GM12864 (cell line): ENCODE measurements around the gene KIF5C.
A peak's percentile ranks its signal among the peaks of the same experiment; 100 is the strongest.

Source experiments
- DNase-seq: peaks from one replicate; pipeline ENCODE4 v3.0.0-alpha.2; 2011; ENCODE audit warnings: low read depth
- H3K4me3 ChIP-seq: 2 replicates; pipeline ENCODE4 v1.5.1; 2011; ENCODE audit warnings: mild to moderate bottlenecking, low read depth, low read length, control low read depth
- TF ChIP-seq, protein P1 (sequence below): IDR thresholded peaks from 2 replicates; pipeline ENCODE4 v1.5.1; 2011; ENCODE audit warnings: low read depth, mild to moderate bottlenecking, moderate library complexity, low read length, control low read depth, inconsistent platforms; ENCODE audit errors: missing control alignments

KIF5C gene

DNA sequence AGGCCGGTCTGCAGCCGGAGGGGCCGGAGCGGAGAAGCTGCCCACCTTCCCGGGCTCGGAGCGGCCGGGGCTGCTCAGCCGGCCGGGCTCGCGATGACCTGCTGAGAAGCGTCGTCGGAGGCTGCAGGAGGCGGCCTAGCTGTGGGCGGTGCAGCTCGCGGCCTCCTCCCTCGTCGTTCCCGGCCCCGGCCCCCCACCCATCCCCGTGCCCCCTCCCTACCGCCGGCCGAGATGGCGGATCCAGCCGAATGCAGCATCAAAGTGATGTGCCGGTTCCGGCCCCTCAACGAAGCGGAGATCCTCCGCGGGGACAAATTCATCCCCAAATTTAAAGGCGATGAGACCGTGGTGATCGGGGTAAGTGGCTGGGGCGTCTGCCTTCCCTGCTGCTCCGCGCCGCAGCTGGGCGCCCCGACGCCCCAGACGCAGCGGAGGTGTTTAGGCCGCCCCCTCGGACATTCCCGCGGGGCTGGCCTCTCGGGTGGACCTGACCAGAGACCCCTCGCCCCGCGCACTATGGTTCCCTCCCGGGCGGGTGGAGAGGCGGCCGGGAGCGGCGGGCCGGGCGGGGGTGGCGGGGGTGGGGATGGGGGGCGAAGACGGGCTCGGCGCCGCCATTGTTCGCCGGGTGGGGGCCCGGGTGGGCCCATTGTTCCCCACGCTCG, 492 bp downstream of the KIF5C start:
- TF ChIP-seq, protein P1, sequence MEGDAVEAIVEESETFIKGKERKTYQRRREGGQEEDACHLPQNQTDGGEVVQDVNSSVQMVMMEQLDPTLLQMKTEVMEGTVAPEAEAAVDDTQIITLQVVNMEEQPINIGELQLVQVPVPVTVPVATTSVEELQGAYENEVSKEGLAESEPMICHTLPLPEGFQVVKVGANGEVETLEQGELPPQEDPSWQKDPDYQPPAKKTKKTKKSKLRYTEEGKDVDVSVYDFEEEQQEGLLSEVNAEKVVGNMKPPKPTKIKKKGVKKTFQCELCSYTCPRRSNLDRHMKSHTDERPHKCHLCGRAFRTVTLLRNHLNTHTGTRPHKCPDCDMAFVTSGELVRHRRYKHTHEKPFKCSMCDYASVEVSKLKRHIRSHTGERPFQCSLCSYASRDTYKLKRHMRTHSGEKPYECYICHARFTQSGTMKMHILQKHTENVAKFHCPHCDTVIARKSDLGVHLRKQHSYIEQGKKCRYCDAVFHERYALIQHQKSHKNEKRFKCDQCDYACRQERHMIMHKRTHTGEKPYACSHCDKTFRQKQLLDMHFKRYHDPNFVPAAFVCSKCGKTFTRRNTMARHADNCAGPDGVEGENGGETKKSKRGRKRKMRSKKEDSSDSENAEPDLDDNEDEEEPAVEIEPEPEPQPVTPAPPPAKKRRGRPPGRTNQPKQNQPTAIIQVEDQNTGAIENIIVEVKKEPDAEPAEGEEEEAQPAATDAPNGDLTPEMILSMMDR, result no peak
- no peak for DNase-seq
- H3K4me3 ChIP-seq, result peak overlapping the region; percentile 39

DNA sequence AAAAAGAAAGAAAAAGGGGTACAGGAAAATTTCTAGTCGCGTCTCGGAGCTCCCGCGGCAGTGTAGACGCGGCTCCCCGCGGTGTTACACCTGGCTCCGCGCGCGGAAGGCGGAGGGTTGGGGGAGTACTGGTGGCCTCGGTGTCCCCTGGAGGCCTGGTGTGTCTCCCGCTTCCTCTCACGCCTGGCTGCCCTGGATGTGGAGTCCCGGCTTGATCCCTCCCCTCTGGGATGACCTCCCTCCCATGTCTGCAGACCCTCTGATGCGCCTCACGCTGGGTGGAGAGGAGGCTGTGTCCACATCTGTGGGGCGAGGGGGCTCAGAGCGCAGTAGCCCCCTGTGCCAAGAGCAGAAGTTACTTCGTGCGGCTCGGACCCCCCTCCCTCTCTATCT, 1.2 kb downstream of the KIF5C start:
- peak overlapping the region; percentile 26 for H3K4me3 ChIP-seq
- TF ChIP-seq, protein P1, result no peak
- no peak for DNase-seq

DNA sequence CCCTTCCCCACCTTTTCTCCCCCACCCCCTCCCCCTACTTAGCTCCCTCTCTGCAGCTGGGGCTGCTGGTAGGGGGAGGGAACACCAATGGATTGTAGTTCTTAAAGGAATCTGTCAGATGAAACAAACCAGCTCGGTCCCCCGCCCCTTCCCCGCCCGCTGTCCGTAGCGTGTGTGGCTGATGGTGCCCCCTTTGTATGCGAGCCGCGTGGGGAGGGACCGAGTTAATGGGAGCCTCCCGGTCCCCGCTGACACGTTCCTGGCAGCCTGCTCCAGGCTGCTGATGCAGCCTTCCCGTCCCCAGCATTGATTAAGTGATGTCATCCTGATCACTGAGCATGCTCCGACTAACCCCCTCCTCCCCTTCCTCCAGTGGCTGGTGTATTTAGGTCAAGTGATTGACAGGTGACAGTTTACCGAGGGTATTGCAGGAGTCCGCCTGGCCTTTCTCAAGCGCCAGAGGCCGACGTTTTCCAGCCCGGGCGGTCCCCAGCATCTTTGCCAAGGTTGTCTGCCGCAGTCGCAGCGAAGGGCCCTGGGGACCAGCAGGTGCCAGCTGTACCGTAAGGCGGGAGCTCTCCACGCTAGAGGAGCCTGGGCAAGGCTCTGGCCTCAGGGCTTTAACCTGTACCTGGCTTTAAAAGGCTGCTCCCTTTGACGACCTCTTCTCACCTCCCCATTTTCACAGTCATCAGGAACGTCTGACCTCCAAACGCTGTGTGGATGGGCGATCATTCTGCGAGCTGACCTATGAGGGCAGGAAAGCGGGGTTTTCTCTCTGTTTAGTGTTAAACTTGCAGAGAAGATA, 1.8 kb downstream of the KIF5C start:
- H3K4me3 ChIP-seq, result no peak overlapping the region
- TF ChIP-seq, protein P1, result no peak
- no peak for DNase-seq

DNA sequence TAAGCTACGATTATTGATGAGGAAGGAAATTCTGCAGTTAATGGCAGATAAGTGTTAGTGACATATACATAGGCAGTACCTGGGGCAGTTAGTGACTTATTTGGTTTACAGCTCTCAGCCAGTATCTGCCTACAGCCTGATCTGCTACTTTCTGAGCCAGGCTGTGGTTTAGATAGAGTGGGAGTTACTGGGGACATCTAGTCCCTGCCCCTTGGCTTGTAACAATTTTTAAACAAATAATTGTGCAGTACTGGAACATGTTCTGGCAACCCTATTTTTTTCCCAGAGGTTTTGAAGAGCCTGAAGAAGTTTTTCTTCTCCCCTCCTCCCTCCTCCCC, 2.3 kb downstream of the KIF5C start:
- TF ChIP-seq, protein P1, result no peak
- DNase-seq, result no peak
- H3K4me3 ChIP-seq, result no peak overlapping the region

DNA sequence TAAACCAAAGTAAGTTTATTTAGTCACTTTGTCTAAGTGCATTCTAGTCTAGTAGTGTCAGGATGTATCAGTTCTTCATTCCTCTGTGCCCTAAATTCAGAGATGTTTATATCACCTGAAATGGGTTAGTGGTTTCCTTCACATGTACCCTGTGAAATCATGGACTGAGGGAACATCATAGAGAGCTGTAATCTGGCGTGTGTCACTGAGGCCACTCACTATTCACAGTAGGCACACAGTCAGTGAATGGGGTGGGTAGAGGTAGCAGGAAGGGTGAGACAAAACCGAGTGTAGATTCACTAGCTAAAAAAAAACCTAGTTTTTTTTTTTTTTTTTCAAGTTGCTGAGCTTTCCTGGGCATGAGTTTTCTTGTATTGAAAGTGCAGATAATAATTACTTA, 5.6 kb downstream of the KIF5C start:
- no peak for DNase-seq
- TF ChIP-seq, protein P1, result no peak
- H3K4me3 ChIP-seq, result no peak overlapping the region

DNA sequence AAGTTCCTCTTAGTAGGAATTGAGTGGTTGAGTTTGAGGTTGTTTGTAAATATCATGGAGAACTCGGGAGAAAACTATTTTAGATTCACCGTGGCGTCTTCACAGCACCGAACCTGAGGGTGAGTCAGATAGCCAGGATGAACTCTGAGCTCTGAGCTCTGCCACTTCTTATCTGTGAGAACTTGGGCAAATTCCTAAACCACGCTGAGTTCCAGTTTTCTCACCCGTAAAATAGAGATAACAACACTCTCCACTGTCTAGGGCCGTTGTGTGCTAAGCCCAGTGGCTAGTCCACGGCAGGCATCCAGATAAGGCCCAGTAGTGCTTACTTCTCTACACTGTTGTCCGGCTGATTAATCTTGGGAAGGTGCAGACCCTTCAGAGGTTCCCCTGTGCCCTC, 7.0 kb downstream of the KIF5C start:
- no peak overlapping the region for H3K4me3 ChIP-seq
- no peak for DNase-seq
- TF ChIP-seq, protein P1, result no peak
